GM11168 (cell line): ENCODE data around the gene ANKRD11.

ENCODE experiments used
- in situ Hi-C: fragments of 300-500 bp; cut with MboI; formaldehyde crosslinking; loops from one replicate; pipeline ENCODE4 v1.12.0; 2022; ENCODE audit warnings: low sequenced_read_pairs; ENCODE audit not compliant: unreplicated experiment

ANKRD11 gene

GRCh38 chr16:89282523-89282922 is 207.8 kb downstream of the ANKRD11 start:
- in situ Hi-C loops: no loop called here

DNA sequence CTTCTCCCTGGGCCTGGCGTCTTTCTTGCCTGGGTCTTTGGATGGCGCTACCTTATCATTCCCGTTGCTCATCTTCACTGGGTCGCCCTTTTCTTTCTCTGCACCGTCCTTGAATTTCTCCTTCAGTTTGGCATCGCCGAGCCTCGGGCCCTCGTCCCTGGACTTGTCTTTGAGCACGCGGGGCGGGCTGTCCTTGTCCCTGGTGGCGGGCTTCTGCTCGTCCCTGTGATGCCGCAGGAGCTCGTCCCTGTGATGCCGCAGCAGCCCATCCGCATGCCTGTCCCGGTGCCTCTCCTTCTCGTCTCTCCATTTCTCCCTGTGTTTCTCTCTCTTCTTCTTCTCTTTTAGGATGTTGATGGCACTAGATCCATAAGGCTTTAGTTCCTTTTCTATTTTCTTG is 208.5 kb downstream of the ANKRD11 start:
- in situ Hi-C loops: no loop called here

GRCh38 chr16:89281189-89281577 is 209.2 kb downstream of the ANKRD11 start:
- in situ Hi-C loops: no loop called here

DNA sequence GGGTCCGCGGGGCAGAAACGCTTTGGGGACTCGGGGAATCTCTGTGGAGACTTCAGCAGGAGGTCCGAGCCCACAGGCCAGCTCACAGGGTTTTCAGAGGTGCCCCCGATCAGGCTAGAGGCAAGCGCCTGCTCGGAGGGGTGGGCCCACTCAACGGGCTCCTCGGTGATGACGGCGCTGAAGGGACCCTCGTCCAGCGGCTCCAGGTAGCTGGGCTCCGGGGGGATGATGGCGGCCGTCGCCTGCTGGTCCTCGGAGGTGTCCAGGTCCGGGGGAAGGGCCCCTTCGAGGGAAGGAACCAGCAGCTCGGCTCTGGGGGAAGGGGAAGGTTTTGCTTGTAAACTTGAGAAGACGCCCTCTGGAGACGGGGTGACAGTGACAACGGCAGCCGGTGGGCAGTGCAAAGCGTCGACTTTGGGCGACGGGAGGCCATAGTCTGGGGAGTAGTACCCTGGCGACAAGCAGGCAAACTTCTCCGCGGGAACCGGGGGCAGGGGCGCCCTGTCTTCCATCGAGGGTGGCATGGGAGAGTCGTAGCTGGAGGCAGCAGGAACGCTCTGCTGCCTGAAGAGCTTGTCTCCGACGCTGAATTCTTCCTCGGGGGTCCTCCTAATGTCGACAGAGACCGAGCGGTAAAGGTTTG is 209.7 kb downstream of the ANKRD11 start:
- in situ Hi-C loops: no loop called here

- in situ Hi-C loops: no loop called here
Observed at GRCh38 chr16:89279666-89280481, 210.5 kb downstream of the ANKRD11 start.

- in situ Hi-C loops: no loop called here
Observed at GRCh38 chr16:89278441-89279240, 211.7 kb downstream of the ANKRD11 start.

DNA sequence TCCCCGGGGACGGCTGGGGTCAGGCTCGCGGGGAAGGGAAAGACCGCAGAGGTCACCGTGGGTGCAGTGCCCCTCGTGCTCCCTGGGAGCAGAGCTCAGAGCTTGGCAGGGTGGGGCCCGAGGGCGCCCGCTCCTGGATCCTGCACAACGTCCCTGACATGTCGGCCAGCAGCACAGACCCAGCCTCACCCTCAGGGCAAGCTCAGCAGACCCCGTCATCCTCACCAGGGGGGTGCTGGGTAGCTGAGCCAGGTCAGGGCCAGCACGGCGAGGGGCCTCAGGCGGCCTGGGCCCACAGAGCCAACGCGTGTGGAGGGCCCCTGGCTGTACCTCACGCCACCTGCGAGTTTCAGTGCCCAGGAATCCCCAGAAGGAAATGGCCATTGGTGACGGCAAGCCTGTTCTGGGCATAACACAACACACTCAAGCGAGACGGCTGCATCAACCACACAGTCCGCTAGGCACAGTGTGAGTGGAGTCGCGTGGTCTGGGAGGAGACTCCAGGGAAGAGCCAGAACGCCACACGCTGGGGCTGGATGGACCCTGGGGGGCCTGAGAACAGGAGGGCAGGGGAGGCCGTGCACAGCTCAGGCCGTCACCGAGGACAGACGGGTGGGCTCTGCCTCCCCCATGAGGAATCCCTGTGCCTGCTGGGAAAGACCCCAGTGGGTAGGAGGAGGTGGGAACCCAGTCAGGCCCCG is 212.6 kb downstream of the ANKRD11 start:
- in situ Hi-C loops: no loop called here

- in situ Hi-C loops: no loop called here
Observed at GRCh38 chr16:89277049-89277448, 213.3 kb downstream of the ANKRD11 start.

DNA sequence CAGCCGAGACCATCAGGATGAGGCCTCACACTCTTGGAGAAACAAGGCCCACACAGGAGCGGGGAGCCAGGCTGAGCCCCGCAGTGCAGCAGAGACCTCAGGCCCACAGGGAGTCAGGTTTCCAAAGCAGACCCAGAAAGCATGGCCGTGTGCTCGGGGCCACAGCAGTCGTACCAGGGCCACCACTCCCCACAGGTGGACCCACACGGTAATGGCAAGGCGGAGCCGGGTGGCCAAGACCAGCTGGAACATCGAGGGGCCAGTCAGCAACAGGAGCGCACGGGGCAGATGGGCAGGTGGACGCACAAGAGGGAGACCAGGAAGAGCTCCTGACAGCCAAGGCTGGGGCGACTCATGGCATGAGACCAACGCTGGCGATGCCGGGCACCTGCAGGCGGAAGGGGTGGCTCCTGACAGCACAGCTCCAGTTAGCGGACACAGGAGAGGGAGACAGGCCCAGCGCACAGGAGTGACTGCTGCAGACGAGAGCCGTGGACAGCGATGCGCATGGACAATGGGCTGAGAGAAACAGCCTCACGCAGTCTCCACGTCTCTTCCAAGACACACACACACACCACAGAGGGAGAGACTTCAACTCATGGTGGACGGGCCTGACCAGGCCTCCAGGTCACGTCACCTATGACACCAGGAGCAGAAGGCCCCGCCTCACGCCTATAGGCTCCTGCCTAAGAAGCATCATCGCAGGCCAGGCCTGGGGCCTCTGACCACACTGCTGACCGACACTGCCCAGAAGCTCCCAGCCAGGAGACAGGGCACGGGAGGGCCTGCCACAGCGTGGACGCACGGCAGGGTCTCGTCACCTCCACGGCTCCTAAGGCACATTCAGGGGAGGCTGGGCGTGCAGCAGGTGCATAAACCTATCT is 214.3 kb downstream of the ANKRD11 start:
- in situ Hi-C loops: no loop called here

- in situ Hi-C loops: no loop called here
Observed at GRCh38 chr16:89275284-89275584, 215.1 kb downstream of the ANKRD11 start.

DNA sequence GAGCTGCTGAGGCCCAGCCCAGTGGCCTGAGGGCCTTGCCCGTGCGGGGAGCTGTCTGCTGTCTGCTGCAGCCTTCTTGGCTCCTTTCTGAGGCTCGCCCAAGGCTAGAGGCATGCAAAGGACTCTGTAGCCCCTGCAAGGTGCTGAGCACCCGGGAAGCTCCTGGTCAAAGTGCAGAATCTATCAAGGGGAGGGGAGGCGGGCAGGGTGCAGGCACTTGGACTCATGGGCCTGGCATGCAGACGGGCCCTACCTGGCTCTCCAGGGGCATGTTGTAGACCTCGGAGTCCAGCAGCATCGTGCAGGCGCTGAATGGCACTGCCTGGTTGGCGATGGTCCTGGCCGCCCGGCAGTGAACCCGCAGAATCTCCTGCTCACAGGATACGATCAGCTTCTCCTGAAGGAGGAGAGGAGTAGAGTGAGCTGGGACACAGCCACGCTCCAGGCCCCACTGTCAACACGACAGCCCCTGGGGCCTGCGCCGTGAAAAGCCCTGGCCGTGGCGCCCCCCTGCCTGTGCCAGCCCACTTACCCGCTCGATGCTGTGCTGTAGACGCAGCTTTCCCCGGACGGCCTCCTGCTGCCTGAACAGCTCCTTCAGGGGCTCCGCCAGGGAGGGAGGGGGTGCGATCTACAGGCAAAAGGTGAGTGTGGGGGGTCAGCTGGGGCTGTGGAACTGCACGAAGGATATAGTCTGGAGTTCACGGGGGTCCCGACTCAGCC is 215.6 kb downstream of the ANKRD11 start:
- in situ Hi-C loops: no loop called here

DNA sequence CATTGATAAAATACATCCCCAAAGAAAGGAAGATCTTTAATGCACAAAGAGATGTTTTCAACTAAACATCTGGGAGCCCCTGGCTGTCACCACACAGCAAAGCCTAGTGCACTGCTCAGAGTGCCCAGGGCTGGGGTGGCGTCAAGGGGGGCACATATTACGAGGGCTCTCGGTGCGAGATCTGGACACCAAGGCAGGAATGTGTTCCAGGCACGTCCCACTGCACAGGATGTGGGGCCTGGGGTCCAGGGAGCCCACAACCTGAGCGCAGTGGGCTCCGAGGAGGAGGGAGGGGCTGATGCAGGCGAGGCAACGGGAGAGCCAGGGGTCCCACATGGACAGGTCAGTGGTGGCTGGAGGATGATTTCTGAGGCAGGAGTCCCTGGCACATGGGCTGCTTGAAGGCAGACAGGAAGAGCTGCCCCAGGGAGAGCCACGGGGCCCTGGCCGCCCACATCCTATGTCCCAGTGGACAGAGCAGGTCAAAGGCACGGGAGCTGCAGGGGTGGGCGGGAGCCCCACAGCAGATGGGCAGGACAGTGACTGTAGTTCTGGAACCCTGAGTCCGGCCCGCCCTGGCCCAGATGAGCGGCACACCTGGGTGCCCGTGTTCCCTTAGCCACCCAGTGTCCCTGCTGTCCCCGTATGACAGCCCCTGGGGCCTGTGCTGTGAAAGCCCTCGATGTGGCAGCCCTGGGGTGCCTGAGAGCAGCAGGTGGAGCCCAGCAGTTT is 216.5 kb downstream of the ANKRD11 start:
- in situ Hi-C loops: no loop called here

DNA sequence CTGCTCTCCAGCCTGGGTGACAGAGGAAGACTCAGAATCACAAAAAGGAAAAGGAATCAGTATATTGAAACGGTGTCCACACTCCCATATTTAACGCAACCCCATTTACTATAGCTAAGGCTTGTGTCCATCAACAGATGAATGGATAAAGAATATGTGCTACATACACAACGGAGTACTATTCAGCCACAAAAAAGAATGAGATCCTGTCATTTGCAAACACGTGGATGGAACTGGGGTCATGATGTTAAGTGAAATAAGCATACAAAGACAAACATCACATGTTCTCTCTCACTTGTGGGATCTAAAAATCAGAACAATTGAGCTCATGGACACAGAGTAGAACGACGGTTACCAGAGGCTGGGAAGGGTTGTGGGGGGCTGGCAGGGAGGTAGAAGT is 217.7 kb downstream of the ANKRD11 start:
- in situ Hi-C loops: no loop called here

DNA sequence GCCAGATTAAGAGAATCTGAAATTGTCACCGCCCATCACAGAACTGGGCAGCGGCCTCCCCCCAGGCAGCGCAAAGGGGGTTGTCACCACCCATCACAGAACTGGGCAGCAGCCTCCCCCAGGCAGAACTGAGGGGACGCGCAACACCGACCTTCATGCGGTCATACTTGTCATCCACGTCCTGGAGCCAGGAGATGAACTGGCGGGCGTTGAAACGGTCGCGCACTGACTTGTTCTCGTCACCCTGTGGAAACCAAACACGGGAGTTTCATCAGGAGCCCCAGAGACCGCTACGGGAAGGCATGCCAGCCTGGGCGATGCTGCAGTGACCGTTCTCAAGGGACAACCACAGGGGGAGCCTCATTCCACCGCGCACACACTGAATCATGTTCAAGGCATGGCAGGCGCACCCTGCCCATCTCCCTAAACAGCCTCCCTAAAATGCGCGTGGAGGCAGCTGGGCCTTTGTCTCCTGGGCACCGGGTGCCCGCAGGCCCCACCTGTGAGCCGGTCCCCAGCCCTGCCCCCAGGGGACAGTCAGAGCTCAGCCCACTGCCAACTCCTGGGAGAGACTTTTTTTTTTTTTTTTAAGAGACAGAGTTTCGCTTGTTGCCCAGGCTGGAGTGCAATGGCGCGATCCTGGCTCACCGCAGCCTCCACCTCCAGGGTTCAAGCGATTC is 219.6 kb downstream of the ANKRD11 start:
- in situ Hi-C loops: no loop called here

- in situ Hi-C loops: no loop called here
Observed at GRCh38 chr16:89269805-89270665, 220.3 kb downstream of the ANKRD11 start.

GRCh38 chr16:89268987-89269735 is 221.2 kb downstream of the ANKRD11 start:
- in situ Hi-C loops: no loop called here
